Skeletal muscle satellite cell (primary cell): Measurements from ENCODE around the gene CGB7.
"Not testable (repeated sequence)": the region's sequence is repeated elsewhere in the genome, so short reads cannot be mapped to it uniquely, and the experiment has no call there.

ENCODE experiments used
- H3K27me3 ChIP-seq: 2 replicates; pipeline ENCODE4 v1.7.0; 2013; ENCODE audit warnings: low read length; ENCODE audit not compliant: control insufficient read depth, insufficient read depth
- H3K36me3 ChIP-seq: 2 replicates; pipeline ENCODE4 v1.7.0; 2013; ENCODE audit warnings: mild to moderate bottlenecking, control low read depth, low read length; ENCODE audit not compliant: insufficient read depth
- H3K4me1 ChIP-seq: 2 replicates; pipeline ENCODE4 v1.7.0; 2013; ENCODE audit warnings: low read length; ENCODE audit not compliant: control insufficient read depth, insufficient read depth
- H3K4me2 ChIP-seq: 2 replicates; pipeline ENCODE4 v1.7.0; 2013; ENCODE audit warnings: mild to moderate bottlenecking, low read length
- H3K4me3 ChIP-seq: 2 replicates; pipeline ENCODE4 v1.7.0; 2013; ENCODE audit warnings: low read length
- H3K9ac ChIP-seq: 2 replicates; pipeline ENCODE4 v1.7.0; 2013; ENCODE audit warnings: mild to moderate bottlenecking, low read depth, low read length, moderate library complexity
- H3K9me3 ChIP-seq: replicated peaks from 2 replicates; pipeline ENCODE4 v1.7.0; 2013; ENCODE audit warnings: mild to moderate bottlenecking, control low read depth, low read length

The CGB7 gene

GRCh38 chr19:49091391-49092038, 34.0 kb upstream of the CGB7 start:
- no peaks in the 10 kb centered on the region for H3K9me3 ChIP-seq
- H3K9ac ChIP-seq, result no peak overlapping the region
- no peak overlapping the region for H3K4me3 ChIP-seq
- no peaks in the 10 kb centered on the region for H3K27me3 ChIP-seq
- H3K36me3 ChIP-seq, result peaks cover 77% of the 10 kb centered on the region
- H3K4me1 ChIP-seq, result peaks cover 24% of the 10 kb centered on the region
- no peak overlapping the region for H3K4me2 ChIP-seq

- peaks cover 38% of the 10 kb centered on the region for H3K36me3 ChIP-seq
- H3K9ac ChIP-seq, result peak overlapping the region; percentile 93
- H3K4me2 ChIP-seq, result peak overlapping the region; percentile 100
- peaks cover 17% of the 10 kb centered on the region for H3K4me1 ChIP-seq
- H3K4me3 ChIP-seq, result peak overlapping the region; percentile 91
- H3K9me3 ChIP-seq, result no peaks in the 10 kb centered on the region
- peaks cover 3% of the 10 kb centered on the region for H3K27me3 ChIP-seq
Measured at GRCh38 chr19:49086296-49086695, 28.7 kb upstream of the CGB7 start.

GRCh38 chr19:49085868-49086232, 28.3 kb upstream of the CGB7 start:
- H3K36me3 ChIP-seq, result peaks cover 33% of the 10 kb centered on the region
- no peaks in the 10 kb centered on the region for H3K9me3 ChIP-seq
- peak overlapping the region; percentile 100 for H3K4me2 ChIP-seq
- H3K27me3 ChIP-seq, result peaks cover 3% of the 10 kb centered on the region
- peaks cover 17% of the 10 kb centered on the region for H3K4me1 ChIP-seq
- peak overlapping the region; percentile 93 for H3K9ac ChIP-seq
- H3K4me3 ChIP-seq, result peak overlapping the region; percentile 91

DNA sequence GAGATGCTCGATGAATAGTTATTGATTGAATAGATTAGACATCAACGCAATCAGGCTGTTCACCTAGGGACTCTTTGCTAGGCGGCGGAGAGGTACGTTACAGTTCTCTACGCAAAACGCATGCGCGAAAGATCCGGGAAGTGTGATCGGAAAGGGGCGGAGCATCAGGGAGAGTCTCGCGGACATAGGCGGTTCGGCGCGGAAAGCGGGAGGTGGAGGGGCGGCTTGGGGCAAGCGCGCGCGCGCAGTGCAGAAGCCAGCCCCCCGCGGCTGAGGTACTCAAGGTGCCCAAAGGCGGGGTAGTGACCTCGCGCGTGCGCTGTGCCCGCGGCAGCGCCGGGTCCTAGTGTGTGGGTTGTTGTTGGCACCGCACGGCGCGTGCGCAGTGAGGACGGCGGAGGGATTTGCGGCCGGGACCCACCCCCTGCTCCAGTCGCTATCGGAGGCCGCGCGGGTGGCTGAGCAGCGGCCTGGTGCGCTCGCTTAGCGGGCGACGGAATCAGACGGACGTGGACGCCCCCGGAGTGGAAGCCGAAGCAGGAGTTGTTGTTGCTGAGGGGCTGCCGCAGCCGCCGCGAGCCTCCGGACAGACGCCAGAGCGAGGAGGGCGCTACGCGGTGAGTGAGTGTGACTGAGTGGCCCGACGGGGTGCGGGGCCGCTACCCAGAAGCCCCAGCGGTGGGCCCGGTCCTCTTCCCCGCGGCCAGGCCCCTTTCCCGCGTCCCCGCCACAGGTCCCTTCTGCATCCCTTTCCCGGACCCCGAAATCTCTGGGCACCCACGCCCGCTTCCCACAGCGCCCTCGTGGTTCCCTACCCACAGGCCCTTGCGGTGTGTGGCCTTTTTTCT, 27.7 kb upstream of the CGB7 start, which contains the start of gene SNRNP70:
TSS of gene SNRNP70 (plus strand) at position 432 of the 848 bp plus-strand sequence. CDS start 964 bp downstream, outside the sequence.
- Histone ChIP-seq H3K4me2 (peak within 1 kb of the TSS; percentile 100), H3K27me3 (peaks cover 3% of the 10 kb centered on the region), H3K4me3 (peak within 1 kb of the TSS; percentile 91), H3K4me1 (peaks cover 17% of the 10 kb centered on the region), H3K36me3 (peaks cover 27% of the 10 kb centered on the region), H3K9ac (peak within 1 kb of the TSS; percentile 93), H3K9me3 (no peaks in the 10 kb centered on the region)

DNA sequence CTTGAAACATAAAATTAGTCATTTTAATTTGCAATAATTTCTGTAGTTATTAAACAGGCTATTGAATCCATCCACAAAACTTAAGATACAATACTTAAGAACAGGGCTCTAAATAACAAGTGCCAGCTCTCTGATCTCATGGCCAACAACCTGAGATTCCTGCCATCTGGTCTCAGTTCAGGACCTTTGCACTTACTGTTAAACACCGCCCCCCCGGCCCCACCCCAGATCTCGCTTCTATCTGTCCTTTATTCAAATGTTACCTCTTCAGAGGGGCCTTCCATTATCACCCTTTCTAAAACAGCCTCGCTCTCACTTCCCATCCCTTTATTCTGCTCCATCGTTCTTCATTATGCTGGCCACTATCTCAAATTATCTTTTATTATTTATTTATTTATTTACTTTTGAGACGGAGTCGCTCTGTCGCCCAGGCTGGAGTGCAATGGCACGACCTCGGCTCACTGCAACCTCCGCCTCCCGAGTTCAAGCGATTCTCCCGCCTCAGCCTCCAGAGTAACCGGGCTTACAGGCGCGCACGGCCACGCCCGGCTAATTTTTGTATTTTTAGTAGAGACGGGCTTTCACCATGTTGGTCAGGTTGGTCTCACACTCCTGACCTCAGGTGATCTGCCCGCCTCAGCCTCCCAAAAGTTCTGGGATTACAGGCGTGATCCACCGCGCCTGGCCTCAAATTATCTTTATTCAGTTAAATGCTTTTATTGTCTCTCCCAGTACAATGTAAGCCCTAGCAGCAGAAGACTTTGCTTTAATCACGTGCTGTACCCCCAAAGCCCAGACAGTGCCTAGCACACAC, 26.9 kb upstream of the CGB7 start:
- Histone ChIP-seq H3K27me3 (peaks cover 3% of the 10 kb centered on the region), H3K9ac (peak overlapping the region; percentile 93)

GRCh38 chr19:49081273-49081672, 23.7 kb upstream of the CGB7 start:
- H3K9ac ChIP-seq, result no peak overlapping the region
- peaks cover 3% of the 10 kb centered on the region for H3K27me3 ChIP-seq
- H3K4me2 ChIP-seq, result no peak overlapping the region
- H3K4me3 ChIP-seq, result no peak overlapping the region
- peaks cover 5% of the 10 kb centered on the region for H3K4me1 ChIP-seq
- H3K9me3 ChIP-seq, result no peaks in the 10 kb centered on the region
- H3K36me3 ChIP-seq, result peaks cover under 1% of the 10 kb centered on the region

More for the DNA sequence above, 26.9 kb upstream of the CGB7 start:
- Histone ChIP-seq H3K9me3 (no peaks in the 10 kb centered on the region), H3K4me1 (peaks cover 17% of the 10 kb centered on the region), H3K4me2 (peak overlapping the region; percentile 100), H3K4me3 (peak overlapping the region; percentile 91), H3K36me3 (peaks cover 22% of the 10 kb centered on the region)

DNA sequence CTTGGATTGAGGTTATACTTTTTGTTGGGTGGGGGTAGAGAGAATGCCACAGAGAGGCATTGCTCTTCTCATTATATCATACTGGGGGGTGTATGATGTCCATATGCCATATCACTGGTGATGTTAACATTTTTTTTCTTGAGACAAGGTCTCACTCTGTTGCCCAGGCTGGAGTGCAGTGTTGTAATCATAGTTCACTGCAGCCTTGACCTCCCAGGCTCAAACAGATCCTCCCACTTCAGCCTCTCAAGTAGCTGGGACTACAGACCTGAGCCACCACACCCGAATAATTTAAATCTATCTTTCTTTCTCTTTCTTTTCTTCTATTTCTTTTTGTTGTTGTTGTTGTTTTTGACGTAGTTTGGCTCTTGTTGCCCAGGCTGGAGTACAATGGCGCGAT, 22.8 kb upstream of the CGB7 start:
- peaks cover 4% of the 10 kb centered on the region for H3K4me1 ChIP-seq
- H3K4me3 ChIP-seq, result no peak overlapping the region
- no peak overlapping the region for H3K4me2 ChIP-seq
- no peaks in the 10 kb centered on the region for H3K9me3 ChIP-seq
- H3K9ac ChIP-seq, result no peak overlapping the region
- H3K27me3 ChIP-seq, result peaks cover 3% of the 10 kb centered on the region
- H3K36me3 ChIP-seq, result no peaks in the 10 kb centered on the region

DNA sequence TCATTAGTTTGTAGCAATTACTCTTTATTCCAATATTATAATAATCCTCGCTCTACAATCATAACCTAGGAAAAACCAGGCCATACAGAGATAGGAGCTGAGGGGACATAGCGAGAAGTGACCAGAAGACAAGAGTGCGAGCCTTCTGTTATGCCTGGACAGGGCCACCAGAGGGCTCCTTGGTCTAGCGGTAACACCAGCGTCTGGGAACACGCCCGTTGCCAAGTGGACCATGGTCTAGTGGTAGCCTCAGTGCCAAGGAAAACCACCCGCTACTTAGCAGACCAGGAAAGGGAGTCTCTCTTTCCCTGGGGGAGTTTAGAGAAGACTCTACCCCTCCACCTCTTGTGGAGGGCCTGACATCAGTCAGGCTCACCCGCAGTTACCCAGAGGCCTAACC, 17.3 kb upstream of the CGB7 start:
- not testable (repeated sequence) for H3K4me2 ChIP-seq, H3K36me3 ChIP-seq, H3K9ac ChIP-seq, H3K4me1 ChIP-seq, H3K9me3 ChIP-seq, H3K4me3 ChIP-seq
- peaks cover 23% of the 10 kb centered on the region for H3K27me3 ChIP-seq

- no peak overlapping the region for H3K4me2 ChIP-seq
- no peaks in the 10 kb centered on the region for H3K9me3 ChIP-seq
- no peak overlapping the region for H3K4me3 ChIP-seq
- no peaks in the 10 kb centered on the region for H3K4me1 ChIP-seq
- H3K27me3 ChIP-seq, result peaks cover 23% of the 10 kb centered on the region
- no peaks in the 10 kb centered on the region for H3K36me3 ChIP-seq
- H3K9ac ChIP-seq, result no peak overlapping the region
Measured at GRCh38 chr19:49073514-49074378, 16.2 kb upstream of the CGB7 start.

DNA sequence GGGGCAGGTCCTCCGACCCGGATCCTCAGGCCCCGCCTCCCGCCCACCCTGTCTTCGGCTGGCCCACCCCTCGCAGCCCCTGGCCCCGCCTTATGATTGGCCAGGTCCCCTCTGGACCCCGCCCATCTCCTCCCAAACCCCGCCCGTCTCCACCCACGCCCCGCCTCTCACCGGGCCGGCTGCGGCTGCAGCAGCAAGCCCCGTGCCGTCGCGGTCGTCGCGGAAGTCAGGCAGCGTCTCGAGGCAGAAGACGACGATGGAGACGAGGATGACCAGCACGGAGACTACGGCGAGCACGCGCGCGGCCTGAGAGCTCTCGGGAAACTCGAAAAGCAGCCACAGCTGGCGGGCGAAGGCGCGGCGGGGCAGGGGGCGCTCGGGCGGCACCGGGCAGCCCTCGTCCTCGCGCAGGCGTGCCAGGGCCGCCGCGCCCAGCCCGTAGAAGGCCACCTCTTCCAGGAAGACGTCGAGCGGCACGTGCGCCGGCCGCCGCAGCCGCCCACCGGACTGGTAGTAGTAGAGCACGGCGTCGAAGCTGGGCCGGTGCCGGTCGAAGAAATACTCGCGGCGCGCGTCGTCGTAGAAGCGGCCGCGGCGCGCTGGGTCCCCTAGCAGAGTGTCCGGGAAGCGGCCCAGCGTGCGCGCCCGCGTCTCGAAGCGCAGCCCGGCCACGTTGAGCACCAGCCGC, 14.5 kb upstream of the CGB7 start:
- Histone ChIP-seq H3K4me2 (peak overlapping the region; percentile 56), H3K27me3 (peaks cover 28% of the 10 kb centered on the region), H3K4me3 (peak overlapping the region; percentile 30), H3K4me1 (no peaks in the 10 kb centered on the region), H3K9ac (no peak overlapping the region), H3K36me3 (no peaks in the 10 kb centered on the region), H3K9me3 (no peaks in the 10 kb centered on the region)
